NCI-H526 treated with DMSO at 0.1 percent for 48 hours (cell line): ENCODE measurements around the gene CFAP44.
"Not testable (repeated sequence)": the region's sequence is repeated elsewhere in the genome, so short reads cannot be mapped to it uniquely, and the experiment has no call there.

Experiments
- DNase-seq: peaks from one replicate; lab custom pipeline; 2025; lab: John Stamatoyannopoulos, UW

Gene CFAP44

GRCh38 chr3:113441051-113441770, at the start of gene CFAP44:
TSS of gene CFAP44 (minus strand) at chr3:113441493. CDS start at chr3:113433664, 7,829 bp downstream.
- no peak for DNase-seq

DNA sequence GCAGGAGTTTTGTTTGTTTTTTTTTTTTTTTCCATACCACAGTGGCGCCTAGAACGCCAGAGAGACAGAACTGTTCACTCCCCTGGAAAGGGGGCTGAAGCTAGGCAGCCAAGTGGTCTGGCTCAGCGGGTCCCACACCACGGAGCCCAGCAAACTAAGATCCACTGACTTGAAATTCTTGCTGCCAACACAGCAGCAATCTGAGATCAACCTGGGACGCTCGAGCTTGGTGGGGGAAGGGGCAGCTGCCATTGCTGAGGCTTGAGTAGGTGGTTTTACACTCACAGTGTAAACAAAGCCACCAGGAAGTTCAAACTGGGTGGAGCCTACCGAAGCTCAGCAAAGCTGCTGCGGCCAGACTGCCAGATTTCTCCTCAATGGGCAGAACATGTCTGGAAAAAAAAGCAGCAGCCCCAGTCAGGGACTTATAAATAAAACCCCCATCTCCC, 43.9 kb upstream of the CFAP44 start:
- DNase-seq = no peak

DNA sequence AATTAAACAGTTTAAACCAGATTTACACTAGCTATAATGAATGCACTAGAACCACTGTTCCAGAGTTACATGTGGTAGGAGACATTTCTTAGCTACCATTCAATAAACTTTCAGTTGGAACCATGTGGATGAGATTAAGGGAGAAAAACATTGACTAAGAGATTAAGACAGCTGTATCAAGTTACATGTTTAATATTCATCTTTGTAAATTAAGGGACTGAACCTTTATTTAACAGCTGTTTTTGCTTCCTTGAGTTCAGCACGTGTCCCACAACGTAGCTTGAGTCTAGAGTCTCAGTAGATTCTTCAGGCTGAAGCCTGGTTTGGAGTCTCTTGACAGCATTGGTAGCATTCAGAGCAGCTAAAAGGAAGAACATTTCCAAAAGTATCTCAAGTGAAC, 27.2 kb upstream of the CFAP44 start:
- no peak for DNase-seq

DNA sequence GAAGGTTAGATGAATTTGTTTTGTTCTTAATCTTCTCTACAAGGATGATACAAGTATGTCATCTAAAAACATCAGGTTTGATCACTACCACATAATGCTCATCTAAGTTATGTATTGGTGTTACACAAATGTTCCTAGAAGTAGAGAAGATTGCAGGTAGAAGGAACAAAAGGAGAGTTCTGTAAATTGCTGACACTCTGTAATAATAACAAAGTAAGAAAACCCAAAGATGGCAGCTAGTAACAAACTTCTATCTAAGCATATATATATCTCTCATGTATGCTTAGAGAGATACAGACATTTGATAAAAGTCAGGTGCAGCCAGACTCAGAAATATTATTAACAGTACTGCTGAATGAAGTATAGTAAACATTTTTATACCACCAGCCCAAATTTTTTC, 20.2 kb upstream of the CFAP44 start:
- DNase-seq = no peak

- DNase-seq = not testable (repeated sequence)
Measured at GRCh38 chr3:113458554-113458953, 17.3 kb upstream of the CFAP44 start.

DNA sequence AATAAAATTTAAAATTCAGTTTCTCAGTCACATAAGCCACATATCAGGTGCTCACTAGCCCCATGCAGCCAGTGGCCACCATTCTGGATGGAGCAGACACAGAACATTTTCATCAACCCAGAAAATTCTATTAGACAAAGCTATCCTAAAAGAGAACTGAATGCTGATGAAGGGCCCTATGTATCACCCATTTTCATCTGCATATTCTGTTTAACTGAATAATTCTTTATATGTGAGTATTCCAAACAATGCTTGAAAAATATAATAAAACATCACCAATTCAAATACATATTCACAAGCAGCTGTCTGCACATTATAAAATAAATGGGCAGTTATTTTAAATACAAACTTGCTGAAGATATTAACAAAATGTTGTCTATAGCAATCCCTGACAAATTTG, 14.2 kb upstream of the CFAP44 start:
- no peak for DNase-seq

- no peak for DNase-seq
Measured at GRCh38 chr3:113454630-113455029, 13.3 kb upstream of the CFAP44 start.

DNA sequence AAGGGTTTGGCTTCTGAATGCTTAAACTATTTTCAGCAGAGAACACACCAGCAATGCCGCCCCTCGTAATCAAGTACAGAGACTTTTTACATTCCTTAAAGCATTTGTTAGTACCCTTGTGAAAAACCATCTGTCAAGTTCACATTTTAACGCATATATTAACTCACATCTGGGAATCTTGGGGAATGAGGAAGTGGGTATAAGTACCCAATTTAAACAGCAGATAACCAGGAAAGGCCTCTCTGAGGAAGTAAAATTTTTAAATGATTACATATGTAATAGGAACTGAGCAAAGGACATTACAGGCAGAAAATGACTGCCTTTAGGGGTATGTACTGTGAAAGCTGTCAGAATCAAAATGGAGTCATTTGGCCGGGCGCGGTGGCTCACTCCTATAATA, 12.8 kb upstream of the CFAP44 start:
- DNase-seq = no peak

GRCh38 chr3:113450911-113451310, 9.6 kb upstream of the CFAP44 start:
- no peak for DNase-seq

GRCh38 chr3:113439606-113440005, 1.7 kb downstream of the CFAP44 start:
- no peak for DNase-seq

GRCh38 chr3:113438224-113438623, 3.1 kb downstream of the CFAP44 start:
- DNase-seq = no peak

- no peak for DNase-seq
Measured at GRCh38 chr3:113437411-113437810, 3.9 kb downstream of the CFAP44 start.

- DNase-seq = no peak
Measured at GRCh38 chr3:113436809-113437208, 4.5 kb downstream of the CFAP44 start.

GRCh38 chr3:113431811-113432210, 9.5 kb downstream of the CFAP44 start:
- no peak for DNase-seq

GRCh38 chr3:113428581-113428980, 12.7 kb downstream of the CFAP44 start:
- no peak for DNase-seq

- no peak for DNase-seq
Measured at GRCh38 chr3:113423699-113424098, 17.6 kb downstream of the CFAP44 start.

DNA sequence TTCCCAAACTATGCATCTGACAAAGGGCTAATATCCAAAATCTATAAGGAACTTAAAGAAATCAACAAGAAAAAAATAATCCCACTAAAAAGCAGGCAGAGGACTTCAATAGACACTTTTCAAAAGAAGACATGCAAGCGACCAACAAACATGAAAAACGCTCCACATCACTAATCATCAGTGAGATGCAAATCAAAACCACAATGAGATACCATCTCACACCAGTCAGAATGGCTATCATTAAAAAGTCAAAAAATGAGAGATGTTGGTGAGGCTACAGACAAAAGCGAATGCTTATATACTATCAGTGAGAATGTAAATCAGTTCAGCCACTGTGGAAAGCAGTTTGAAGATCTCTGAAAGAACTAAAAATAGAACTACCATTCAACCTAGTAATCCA, 20.2 kb downstream of the CFAP44 start:
- DNase-seq = peak; percentile 44

DNA sequence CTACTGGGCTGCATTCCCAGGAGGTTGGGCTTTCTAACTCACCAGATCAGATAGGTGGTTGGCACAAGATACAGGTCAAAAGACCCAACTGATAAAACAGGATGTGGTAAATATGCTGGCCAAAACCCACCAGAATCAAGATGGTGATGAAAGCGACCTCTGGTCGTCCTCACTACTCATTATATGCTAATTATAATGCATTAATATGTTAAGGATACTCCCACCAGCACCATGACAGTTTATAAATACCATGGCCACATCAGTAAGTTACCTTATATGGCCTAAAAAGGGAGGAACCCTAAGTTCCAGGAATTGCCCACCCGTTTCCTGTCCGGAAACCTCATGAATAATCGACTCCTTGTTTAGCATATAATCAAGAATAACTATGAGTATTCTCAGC, 31.6 kb downstream of the CFAP44 start:
- no peak for DNase-seq

- no peak for DNase-seq
Measured at GRCh38 chr3:113405180-113405579, 36.1 kb downstream of the CFAP44 start.

- no peak for DNase-seq
Measured at GRCh38 chr3:113404637-113405036, 36.7 kb downstream of the CFAP44 start.
